HG02678 (cell line): Measurements from ENCODE around the gene TFF3.

Experiments used
- ATAC-seq: cut with Tn5 transposase; IDR thresholded peaks from one replicate; pipeline ENCODE4 v1.9.1; 2021; ENCODE audit warnings: mild to moderate bottlenecking, moderate library complexity; ENCODE audit not compliant: unreplicated experiment

The TFF3 gene

GRCh38 chr21:42272984-42273600 lies 42.1 kb downstream of the TFF3 start:
- ATAC-seq: no peak

- no peak for ATAC-seq
Measured at GRCh38 chr21:42272109-42272962, 42.9 kb downstream of the TFF3 start.

- no peak for ATAC-seq
Measured at GRCh38 chr21:42271065-42271464, 44.1 kb downstream of the TFF3 start.

GRCh38 chr21:42269386-42269785 lies 45.8 kb downstream of the TFF3 start:
- no peak for ATAC-seq

- ATAC-seq: no peak
Measured at GRCh38 chr21:42266971-42267556, 48.1 kb downstream of the TFF3 start.

- no peak for ATAC-seq
Measured at GRCh38 chr21:42265231-42265812, 49.9 kb downstream of the TFF3 start.

GRCh38 chr21:42264245-42265195 lies 50.7 kb downstream of the TFF3 start:
- no peak for ATAC-seq

GRCh38 chr21:42263591-42264131 lies 51.5 kb downstream of the TFF3 start:
- ATAC-seq: no peak

GRCh38 chr21:42262831-42263231 lies 52.4 kb downstream of the TFF3 start:
- no peak for ATAC-seq

GRCh38 chr21:42261829-42262200 lies 53.4 kb downstream of the TFF3 start:
- ATAC-seq: no peak
